Esophagus squamous epithelium (tissue), 5 donors: Measurements from ENCODE around the gene INTS1. TPM values are rescaled to one million over a fixed set of nuclear protein-coding genes. Genes with fewer than 3 reads are reported as not detected.

Experiments
- DNase-seq: peaks from one replicate; lab custom pipeline; 2025; lab: John Stamatoyannopoulos, UW
- H3K27ac ChIP-seq, 4 donors: fragments of 200-600 bp; sonication (generic); one replicate each; pipeline ENCODE4 v1.5.1; 2016 to 2019; ENCODE audit warnings: mild to moderate bottlenecking in 1 of 4
- H3K27me3 ChIP-seq, 4 donors: fragments of 200-600 bp; sonication (generic); 1 replicate in 3 of 4; 2 replicates in 1 of 4; pipeline versions ENCODE4 v1.5.1 to v1.6.0; 2017 to 2021; ENCODE audit warnings: antibody characterized with exemption in 1 of 4
- H3K36me3 ChIP-seq, 3 donors: fragments of 200-600 bp; sonication (generic); one replicate each; pipeline ENCODE4 v1.5.1; 2016 to 2019
- H3K4me1 ChIP-seq, 3 donors: fragments of 200-600 bp; sonication (generic); one replicate each; pipeline ENCODE4 v1.5.1; 2017 to 2019
- H3K4me3 ChIP-seq, 4 donors: fragments of 200-600 bp; sonication (generic); 1 replicate in 3 of 4; 2 replicates in 1 of 4; pipeline ENCODE4 v1.5.1; 2016 to 2019; ENCODE audit warnings: mild to moderate bottlenecking in 2 of 4, moderate library complexity in 1 of 4
- H3K9me3 ChIP-seq, 3 donors: fragments of 200-600 bp; sonication (generic); one replicate each; pipeline ENCODE4 v1.5.1; 2016 to 2019
- POLR2A ChIP-seq, 4 donors: fragments of 450-650 bp; IDR thresholded peaks; one replicate each; pipeline ENCODE4 v1.6.1; 2017; ENCODE audit warnings: antibody characterized with exemption in 4 of 4, mild to moderate bottlenecking in 4 of 4, moderate library complexity in 3 of 4
- WGBS, 2 donors: methylation state at CpG; one replicate each; pipeline ENCODE4 v1.1.5; 2018; 5-methylcytosine and 5-hydroxymethylcytosine counted together
- intact Hi-C: fragments of 100-400 bp; cut with DNase I; formaldehyde crosslinking; loops from one replicate; pipeline ENCODE4 v1.15.0; 2022
- total RNA-seq, 4 donors: library from RNA; depleted of rRNA; stranded (reverse); fragments of >200 nt; gene quantifications; one replicate each; pipeline ENCODE4 v1.1.0, GENCODE V29; 2016
- TF ChIP-seq, protein P1 (sequence below), 6 experiments: fragments of 450-650 bp in 4 of 6; fragments of 200-600 bp in 2 of 6; sonication (generic) in 2 of 6; IDR thresholded peaks; one replicate each; pipeline ENCODE4 v1.5.1; 2016 to 2019; ENCODE audit warnings: antibody characterized with exemption in 6 of 6, mild to moderate bottlenecking in 4 of 6, moderate library complexity in 4 of 6
- donor health status: DM: yes; HTN: yes; CAD: no.

INTS1 gene
- total RNA-seq, 4 donors from 2014 or later, result 27.8 to 45.3 (median 36.6) TPM

DNA sequence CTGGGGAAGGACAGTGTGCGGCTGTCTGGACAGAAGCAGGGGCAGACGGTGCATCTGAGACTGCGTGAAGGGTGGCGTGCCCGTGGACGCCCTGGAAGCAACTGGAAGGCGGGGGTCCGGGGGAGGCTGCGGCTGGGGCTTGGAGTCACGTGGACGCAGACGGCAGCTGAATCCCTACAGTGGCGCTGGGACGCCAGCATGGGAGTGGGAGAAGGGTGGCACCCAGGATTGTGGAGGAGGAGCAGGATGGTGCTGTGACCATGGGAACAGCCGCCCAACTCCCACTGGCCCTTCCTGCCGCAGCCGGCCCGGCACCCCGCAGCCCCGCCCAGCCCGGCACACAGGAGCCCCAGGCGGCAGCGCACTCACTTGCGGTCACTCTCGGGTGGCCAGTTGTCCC lies 9.7 kb downstream of the INTS1 start:
- H3K36me3 ChIP-seq, result peaks cover 30 to 100% (median 48%) of the 10 kb centered on the region in 3 donors
- intact Hi-C loops, result no loop called here
- no peak for DNase-seq
- no peaks in the 10 kb centered on the region for H3K4me1 ChIP-seq
- H3K9me3 ChIP-seq, result no peaks in the 10 kb centered on the region
- no peak overlapping the region for H3K4me3 ChIP-seq
- TF ChIP-seq POLR2A (IDR thresholded peaks at IDR 0.05), result no peak
- TF ChIP-seq, protein P1, sequence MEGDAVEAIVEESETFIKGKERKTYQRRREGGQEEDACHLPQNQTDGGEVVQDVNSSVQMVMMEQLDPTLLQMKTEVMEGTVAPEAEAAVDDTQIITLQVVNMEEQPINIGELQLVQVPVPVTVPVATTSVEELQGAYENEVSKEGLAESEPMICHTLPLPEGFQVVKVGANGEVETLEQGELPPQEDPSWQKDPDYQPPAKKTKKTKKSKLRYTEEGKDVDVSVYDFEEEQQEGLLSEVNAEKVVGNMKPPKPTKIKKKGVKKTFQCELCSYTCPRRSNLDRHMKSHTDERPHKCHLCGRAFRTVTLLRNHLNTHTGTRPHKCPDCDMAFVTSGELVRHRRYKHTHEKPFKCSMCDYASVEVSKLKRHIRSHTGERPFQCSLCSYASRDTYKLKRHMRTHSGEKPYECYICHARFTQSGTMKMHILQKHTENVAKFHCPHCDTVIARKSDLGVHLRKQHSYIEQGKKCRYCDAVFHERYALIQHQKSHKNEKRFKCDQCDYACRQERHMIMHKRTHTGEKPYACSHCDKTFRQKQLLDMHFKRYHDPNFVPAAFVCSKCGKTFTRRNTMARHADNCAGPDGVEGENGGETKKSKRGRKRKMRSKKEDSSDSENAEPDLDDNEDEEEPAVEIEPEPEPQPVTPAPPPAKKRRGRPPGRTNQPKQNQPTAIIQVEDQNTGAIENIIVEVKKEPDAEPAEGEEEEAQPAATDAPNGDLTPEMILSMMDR (IDR thresholded peaks at IDR 0.05), result no peak
- H3K27me3 ChIP-seq, result no peaks in the 10 kb centered on the region
- H3K27ac ChIP-seq, result no peak overlapping the region
- 96% methylated on average over 11 of the region's 25 CpGs; no CpG with 5 or more reads in 1 of the 2 donors for WGBS, 2 donors

DNA sequence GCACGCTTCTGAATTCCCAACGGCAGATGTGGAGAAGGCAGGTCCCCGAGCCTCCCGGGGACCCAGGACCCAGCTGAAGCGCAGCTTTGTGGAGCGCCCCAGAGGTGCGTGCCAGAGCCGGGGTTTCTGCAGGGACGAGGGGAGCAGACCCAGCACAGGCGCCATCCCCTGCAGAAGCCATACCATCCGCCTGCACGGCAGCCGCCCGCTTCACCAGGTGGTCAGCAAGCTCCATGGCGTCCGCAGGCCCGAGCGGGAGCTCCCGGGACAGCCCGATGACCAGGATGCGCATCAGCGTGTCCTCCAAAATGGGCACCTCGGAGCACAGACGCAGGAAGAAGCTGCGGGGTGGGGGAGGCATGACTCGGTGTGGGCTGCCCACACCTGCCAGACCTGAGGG lies 10.6 kb downstream of the INTS1 start:
- no peak overlapping the region for H3K4me3 ChIP-seq
- H3K27ac ChIP-seq, result no peak overlapping the region
- peaks cover 33 to 100% (median 44%) of the 10 kb centered on the region in 3 donors for H3K36me3 ChIP-seq
- 96% methylated on average over 16 of the region's 26 CpGs; no CpG with 5 or more reads in 1 of the 2 donors for WGBS, 2 donors
- no peaks in the 10 kb centered on the region for H3K9me3 ChIP-seq
- H3K27me3 ChIP-seq, result no peaks in the 10 kb centered on the region
- no peak for TF ChIP-seq POLR2A (IDR thresholded peaks at IDR 0.05)
- TF ChIP-seq, protein P1 (IDR thresholded peaks at IDR 0.05), result no peak
- intact Hi-C loops, result no loop called here
- DNase-seq, result no peak
- no peaks in the 10 kb centered on the region for H3K4me1 ChIP-seq

DNA sequence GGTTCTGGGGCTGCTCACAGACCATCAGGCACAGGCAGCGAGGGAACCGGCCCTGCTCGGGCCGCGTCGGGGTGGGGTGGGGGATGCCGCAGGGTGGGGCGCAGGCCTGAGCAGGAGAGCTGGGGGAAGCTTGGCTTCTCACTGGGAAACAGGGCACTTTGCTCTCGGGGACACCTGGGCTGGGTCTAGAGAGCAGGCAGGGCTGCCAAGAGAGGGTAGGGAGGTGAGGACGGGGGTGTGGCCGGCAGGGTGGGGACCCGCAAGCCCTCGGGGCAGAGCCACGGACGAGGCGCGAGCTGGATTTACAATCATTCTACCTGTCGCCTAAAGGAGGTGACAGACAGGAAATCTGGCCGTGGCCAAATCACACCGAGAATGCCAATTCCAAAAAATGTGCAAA lies 11.1 kb downstream of the INTS1 start:
- no peak overlapping the region for H3K4me3 ChIP-seq
- H3K36me3 ChIP-seq, result peaks cover 30 to 100% (median 42%) of the 10 kb centered on the region in 3 donors
- TF ChIP-seq POLR2A (IDR thresholded peaks at IDR 0.05), result no peak
- TF ChIP-seq, protein P1 (IDR thresholded peaks at IDR 0.05), result no peak
- intact Hi-C loops, result no loop called here
- H3K27me3 ChIP-seq, result no peaks in the 10 kb centered on the region
- no peak overlapping the region for H3K27ac ChIP-seq
- no peaks in the 10 kb centered on the region for H3K4me1 ChIP-seq
- H3K9me3 ChIP-seq, result no peaks in the 10 kb centered on the region
- WGBS, 2 donors, result 66 to 70% methylated on average over 2 to 7 of the region's 20 CpGs
- no peak for DNase-seq

DNA sequence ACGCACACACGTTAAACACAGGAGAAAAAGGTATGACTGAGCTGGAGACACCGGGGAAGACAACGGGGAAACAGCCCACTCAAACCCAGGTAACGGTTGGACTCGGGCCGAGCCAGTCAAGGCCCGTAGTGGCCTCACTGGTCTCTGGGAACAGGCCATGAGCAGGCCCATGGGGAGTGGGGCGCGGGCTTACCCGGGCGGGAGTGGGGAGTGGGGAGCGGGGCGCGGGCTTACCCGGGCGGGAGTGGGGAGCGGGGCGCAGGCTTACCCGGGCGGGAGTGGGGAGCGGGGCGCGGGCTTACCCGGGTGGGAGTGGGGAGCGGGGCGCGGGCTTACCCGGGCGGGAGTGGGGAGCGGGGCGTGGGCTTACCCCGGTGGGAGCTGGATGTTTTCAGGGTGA lies 11.5 kb downstream of the INTS1 start:
- TF ChIP-seq, protein P1 (IDR thresholded peaks at IDR 0.05), result no peak
- no peak for TF ChIP-seq POLR2A (IDR thresholded peaks at IDR 0.05)
- H3K36me3 ChIP-seq, result peaks cover 30 to 100% (median 43%) of the 10 kb centered on the region in 3 donors
- no peaks in the 10 kb centered on the region for H3K4me1 ChIP-seq
- H3K27ac ChIP-seq, result no peak overlapping the region
- no peaks in the 10 kb centered on the region for H3K27me3 ChIP-seq
- H3K4me3 ChIP-seq, result no peak overlapping the region
- no peak for DNase-seq
- 77 to 97% methylated on average over 11 to 12 of the region's 33 CpGs for WGBS, 2 donors
- no peaks in the 10 kb centered on the region for H3K9me3 ChIP-seq
- intact Hi-C loops, result no loop called here

DNA sequence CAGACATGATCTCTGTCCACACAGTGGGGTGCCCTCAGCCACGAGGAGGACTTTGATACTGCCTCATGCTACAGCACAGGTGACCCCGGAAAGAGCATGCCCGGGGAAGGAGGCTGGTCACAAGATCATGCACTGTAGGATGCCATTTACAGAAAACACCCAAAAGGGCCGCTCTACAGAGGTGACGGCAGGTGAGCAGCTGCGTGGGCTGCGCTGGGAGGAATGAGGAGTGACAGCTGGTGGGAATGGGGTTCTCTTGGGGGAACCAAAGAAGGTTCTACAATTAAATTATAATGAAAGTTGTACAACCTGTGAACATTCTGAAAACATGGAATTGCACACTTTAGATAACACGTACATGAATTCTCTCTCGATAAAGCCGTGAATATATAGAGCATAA lies 12.0 kb downstream of the INTS1 start:
- intact Hi-C loops, result no loop called here
- 86 to 96% methylated on average over 6 to 9 of the region's 10 CpGs for WGBS, 2 donors

More for the DNA sequence above, 12.0 kb downstream of the INTS1 start:
- DNase-seq, result no peak
- no peaks in the 10 kb centered on the region for H3K4me1 ChIP-seq
- TF ChIP-seq, protein P1 (IDR thresholded peaks at IDR 0.05), result no peak
- no peak for TF ChIP-seq POLR2A (IDR thresholded peaks at IDR 0.05)
- no peaks in the 10 kb centered on the region for H3K9me3 ChIP-seq
- no peaks in the 10 kb centered on the region for H3K27me3 ChIP-seq
- peaks cover 33 to 100% (median 46%) of the 10 kb centered on the region in 3 donors for H3K36me3 ChIP-seq
- H3K27ac ChIP-seq, result no peak overlapping the region
- H3K4me3 ChIP-seq, result no peak overlapping the region
